Panc1 (cell line): Measurements from ENCODE around the gene IMP4. TPM values are rescaled to one million over a fixed set of nuclear protein-coding genes. Genes with fewer than 3 reads are reported as not detected.

Source experiments
- ATAC-seq: fragments of 200-7000 bp; cut with Tn5 transposase; 2 replicates; pipeline ENCODE4 v1.9.1; 2020; ENCODE audit warnings: mild to moderate bottlenecking, moderate library complexity
- BruUV-seq: library from RNA; stranded (reverse); fragments of 400-500 nt; replicated peaks from 2 replicates; lab custom pipeline; 2021; lab: Mats Ljungman, UMichigan
- CTCF ChIA-PET: fragments of 300-600 bp; sonication (Branson Sonifier 250); formaldehyde crosslinking; loops from one replicate; lab custom pipeline; 2022; ENCODE audit warnings: antibody characterized with exemption; lab: Charles Lee
- POLR2A ChIA-PET: fragments of 300-600 bp; sonication (Branson Sonifier 250); formaldehyde crosslinking; loops from one replicate; lab custom pipeline; 2022; ENCODE audit warnings: antibody characterized with exemption; lab: Charles Lee
- DNase-seq: peaks from one replicate; pipeline ENCODE4 v3.0.0-alpha.2; 2010; ENCODE audit warnings: low read depth, low spot score
- H3K27ac ChIP-seq: 2 replicates; pipeline ENCODE4 v1.5.1; 2011; ENCODE audit warnings: mild to moderate bottlenecking, low read length, inconsistent platforms
- H3K27me3 ChIP-seq: fragments of 200-500 bp; sonication (Bioruptor generic); 2 replicates; pipeline ENCODE4 v1.6.0; 2014; ENCODE audit warnings: low read length, inconsistent platforms; ENCODE audit not compliant: control insufficient read depth, insufficient read depth
- H3K36me3 ChIP-seq: fragments of 200-500 bp; sonication (Bioruptor generic); 2 replicates; pipeline ENCODE4 v1.5.1; 2014; ENCODE audit warnings: inconsistent platforms, mild to moderate bottlenecking, low read length, moderate library complexity; ENCODE audit not compliant: control insufficient read depth, insufficient read depth
- H3K4me1 ChIP-seq: 2 replicates; pipeline ENCODE4 v1.5.1; 2011; ENCODE audit warnings: inconsistent platforms, mild to moderate bottlenecking, low read length, moderate library complexity; ENCODE audit not compliant: control insufficient read depth, insufficient read depth
- H3K4me3 ChIP-seq, 2 experiments: 2 replicates each; pipeline ENCODE4 v1.5.1; 2011 to 2012; ENCODE audit warnings: low read depth in 2 of 2, low read length in 2 of 2, mild to moderate bottlenecking in 2 of 2, inconsistent platforms in 1 of 2, moderate library complexity in 1 of 2
- H3K9me3 ChIP-seq: fragments of 200-500 bp; sonication (Bioruptor generic); 2 replicates; pipeline ENCODE4 v1.5.1; 2014; ENCODE audit warnings: low read depth, mild to moderate bottlenecking, inconsistent platforms, low read length, moderate library complexity; ENCODE audit not compliant: control insufficient read depth, insufficient read depth
- POLR2AphosphoS5 ChIP-seq: IDR thresholded peaks from 2 replicates; pipeline ENCODE4 v1.6.1; 2012; ENCODE audit warnings: mild to moderate bottlenecking, low read depth, low read length, moderate library complexity
- SIN3A ChIP-seq: IDR thresholded peaks from 2 replicates; pipeline ENCODE4 v1.6.1; 2012; ENCODE audit warnings: low read depth, mild to moderate bottlenecking, low read length, moderate library complexity, borderline replicate concordance; ENCODE audit not compliant: insufficient read depth
- TCF7L2 ChIP-seq: IDR thresholded peaks from 2 replicates; pipeline ENCODE4 v1.6.1; 2011; ENCODE audit warnings: mild to moderate bottlenecking, low read depth, low read length, inconsistent platforms
- in situ Hi-C: cut with HindIII; loops from 2 replicates; pipeline ENCODE4 v1.10.0; 2016; ENCODE audit warnings: low sequenced_read_pairs, low pct_unique_long_range_greater_than_20kb
- intact Hi-C: fragments of 100-400 bp; cut with micrococcal nuclease; formaldehyde crosslinking; loops from one replicate; pipeline ENCODE4 v1.10.0; 2022; ENCODE audit not compliant: unreplicated experiment
- total RNA-seq: library from RNA; stranded (reverse); gene quantifications from one replicate; pipeline ENCODE4 v1.2.1, GENCODE V29; 2021; ENCODE audit not compliant: unreplicated experiment
- TF ChIP-seq, protein P1 (sequence below): fragments of 450-650 bp; IDR thresholded peaks from 2 replicates; pipeline ENCODE4 v1.5.1; 2017; ENCODE audit warnings: mild to moderate bottlenecking
- TF ChIP-seq, protein P2 (sequence below), 2 experiments: IDR thresholded peaks; 2 replicates each; pipeline ENCODE4 v1.6.1; 2011 to 2012; ENCODE audit warnings: low read depth in 2 of 2, control low read depth in 1 of 2, low read length in 1 of 2, mild to moderate bottlenecking in 1 of 2, moderate library complexity in 1 of 2; ENCODE audit not compliant: insufficient read depth in 1 of 2

IMP4 gene
- total RNA-seq, 1 experiment from 2014 or later = 104 TPM

DNA sequence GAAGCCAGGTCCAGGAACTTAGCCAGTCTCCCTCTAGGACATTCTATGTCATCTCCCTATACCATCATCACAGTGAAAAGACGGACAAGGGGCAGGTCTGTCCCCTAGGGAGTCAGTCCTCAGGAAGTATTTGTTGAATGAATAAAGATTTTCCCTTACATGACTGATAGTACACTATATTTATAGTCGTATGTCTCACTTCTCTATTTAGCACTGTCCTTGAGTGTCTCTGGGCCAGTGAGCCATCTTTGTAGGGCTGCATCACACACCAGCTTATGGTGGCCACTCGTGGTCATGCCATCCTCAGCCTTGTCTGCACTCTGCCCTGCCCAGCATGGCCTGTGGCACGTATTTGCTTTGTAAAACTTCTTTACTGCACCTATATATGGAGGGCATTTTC is 38.9 kb downstream of the IMP4 start:
- Histone ChIP-seq H3K4me1 (no peaks in the 10 kb centered on the region), H3K4me3 (no peak overlapping the region), H3K9me3 (no peaks in the 10 kb centered on the region), H3K27ac (no peak overlapping the region), H3K27me3 (no peaks in the 10 kb centered on the region), H3K36me3 (no peaks in the 10 kb centered on the region)
- in situ Hi-C loops (no loop called here), intact Hi-C loops (no loop called here)
- no peak for TF ChIP-seq SIN3A
- TF ChIP-seq, protein P1, sequence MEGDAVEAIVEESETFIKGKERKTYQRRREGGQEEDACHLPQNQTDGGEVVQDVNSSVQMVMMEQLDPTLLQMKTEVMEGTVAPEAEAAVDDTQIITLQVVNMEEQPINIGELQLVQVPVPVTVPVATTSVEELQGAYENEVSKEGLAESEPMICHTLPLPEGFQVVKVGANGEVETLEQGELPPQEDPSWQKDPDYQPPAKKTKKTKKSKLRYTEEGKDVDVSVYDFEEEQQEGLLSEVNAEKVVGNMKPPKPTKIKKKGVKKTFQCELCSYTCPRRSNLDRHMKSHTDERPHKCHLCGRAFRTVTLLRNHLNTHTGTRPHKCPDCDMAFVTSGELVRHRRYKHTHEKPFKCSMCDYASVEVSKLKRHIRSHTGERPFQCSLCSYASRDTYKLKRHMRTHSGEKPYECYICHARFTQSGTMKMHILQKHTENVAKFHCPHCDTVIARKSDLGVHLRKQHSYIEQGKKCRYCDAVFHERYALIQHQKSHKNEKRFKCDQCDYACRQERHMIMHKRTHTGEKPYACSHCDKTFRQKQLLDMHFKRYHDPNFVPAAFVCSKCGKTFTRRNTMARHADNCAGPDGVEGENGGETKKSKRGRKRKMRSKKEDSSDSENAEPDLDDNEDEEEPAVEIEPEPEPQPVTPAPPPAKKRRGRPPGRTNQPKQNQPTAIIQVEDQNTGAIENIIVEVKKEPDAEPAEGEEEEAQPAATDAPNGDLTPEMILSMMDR = no peak
- TF ChIP-seq, protein P2, sequence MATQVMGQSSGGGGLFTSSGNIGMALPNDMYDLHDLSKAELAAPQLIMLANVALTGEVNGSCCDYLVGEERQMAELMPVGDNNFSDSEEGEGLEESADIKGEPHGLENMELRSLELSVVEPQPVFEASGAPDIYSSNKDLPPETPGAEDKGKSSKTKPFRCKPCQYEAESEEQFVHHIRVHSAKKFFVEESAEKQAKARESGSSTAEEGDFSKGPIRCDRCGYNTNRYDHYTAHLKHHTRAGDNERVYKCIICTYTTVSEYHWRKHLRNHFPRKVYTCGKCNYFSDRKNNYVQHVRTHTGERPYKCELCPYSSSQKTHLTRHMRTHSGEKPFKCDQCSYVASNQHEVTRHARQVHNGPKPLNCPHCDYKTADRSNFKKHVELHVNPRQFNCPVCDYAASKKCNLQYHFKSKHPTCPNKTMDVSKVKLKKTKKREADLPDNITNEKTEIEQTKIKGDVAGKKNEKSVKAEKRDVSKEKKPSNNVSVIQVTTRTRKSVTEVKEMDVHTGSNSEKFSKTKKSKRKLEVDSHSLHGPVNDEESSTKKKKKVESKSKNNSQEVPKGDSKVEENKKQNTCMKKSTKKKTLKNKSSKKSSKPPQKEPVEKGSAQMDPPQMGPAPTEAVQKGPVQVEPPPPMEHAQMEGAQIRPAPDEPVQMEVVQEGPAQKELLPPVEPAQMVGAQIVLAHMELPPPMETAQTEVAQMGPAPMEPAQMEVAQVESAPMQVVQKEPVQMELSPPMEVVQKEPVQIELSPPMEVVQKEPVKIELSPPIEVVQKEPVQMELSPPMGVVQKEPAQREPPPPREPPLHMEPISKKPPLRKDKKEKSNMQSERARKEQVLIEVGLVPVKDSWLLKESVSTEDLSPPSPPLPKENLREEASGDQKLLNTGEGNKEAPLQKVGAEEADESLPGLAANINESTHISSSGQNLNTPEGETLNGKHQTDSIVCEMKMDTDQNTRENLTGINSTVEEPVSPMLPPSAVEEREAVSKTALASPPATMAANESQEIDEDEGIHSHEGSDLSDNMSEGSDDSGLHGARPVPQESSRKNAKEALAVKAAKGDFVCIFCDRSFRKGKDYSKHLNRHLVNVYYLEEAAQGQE (IDR thresholded peaks at IDR 0.05; ENCODE audit: insufficient read depth in 1 of 2, low read depth in 2 of 2, low read length in 1 of 2) = no peak
- TF ChIP-seq TCF7L2 = no peak
- no peak for TF ChIP-seq POLR2AphosphoS5
- DNase-seq = no peak
- BruUV-seq = no TSS peak
- ChIA-PET POLR2A (interaction anchor here (0.6 kb wide), 1 partner anchor 194 kb away, joined by 10 read pairs; no protein-coding TSS in a partner anchor), CTCF (no interaction called here)
- no peak for ATAC-seq

DNA sequence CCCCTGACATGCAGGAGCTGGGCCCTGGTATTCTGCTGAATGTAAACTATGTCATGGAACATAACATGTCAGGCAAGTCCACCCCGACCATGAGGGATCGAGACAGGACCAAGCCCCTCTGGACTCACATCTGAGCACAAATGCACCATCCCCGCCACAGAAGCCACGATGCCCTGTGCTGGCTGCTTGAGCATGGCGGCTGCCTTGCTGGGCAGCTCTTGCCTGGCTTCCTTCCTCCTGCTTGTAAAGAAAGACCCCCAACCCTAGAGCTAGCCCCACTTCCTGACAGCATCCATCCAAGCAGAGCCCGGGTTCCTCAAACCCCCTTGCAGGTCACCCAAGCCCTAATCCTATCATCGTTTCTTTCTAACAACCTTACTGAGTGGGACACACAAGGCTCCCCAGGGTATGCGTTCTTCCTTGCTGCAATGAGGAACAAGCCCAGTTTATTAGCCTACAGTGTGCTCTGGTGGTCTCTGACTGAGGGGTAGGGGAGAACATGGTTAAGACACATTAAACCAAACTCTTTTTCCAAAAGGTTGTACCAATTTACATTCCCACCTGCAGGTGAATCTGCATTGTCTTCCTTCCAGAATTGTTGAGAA is 39.7 kb downstream of the IMP4 start:
- no TSS peak for BruUV-seq
- TF ChIP-seq, protein P1 = no peak
- no peak for TF ChIP-seq SIN3A
- CTCF ChIA-PET = no interaction called here

More for the DNA sequence above, 39.7 kb downstream of the IMP4 start:
- Histone ChIP-seq H3K9me3 (no peaks in the 10 kb centered on the region), H3K36me3 (no peaks in the 10 kb centered on the region), H3K27me3 (no peaks in the 10 kb centered on the region), H3K27ac (no peak overlapping the region), H3K4me1 (no peaks in the 10 kb centered on the region), H3K4me3 (no peak overlapping the region)
- in situ Hi-C loops = no loop called here
- intact Hi-C loops = no loop called here
- ATAC-seq (no peak), DNase-seq (no peak)
- POLR2A ChIA-PET = interaction anchor here (0.6 kb wide), 1 partner anchor 194 kb away, joined by 10 read pairs; no protein-coding TSS in a partner anchor
